Kidney tubule cell (primary cell): ENCODE results near the gene POGZ.

Source experiments
- DNase-seq: peaks from one replicate; pipeline ENCODE4 v3.0.0-alpha.2; 2018; ENCODE audit warnings: low spot score

Gene POGZ

DNA sequence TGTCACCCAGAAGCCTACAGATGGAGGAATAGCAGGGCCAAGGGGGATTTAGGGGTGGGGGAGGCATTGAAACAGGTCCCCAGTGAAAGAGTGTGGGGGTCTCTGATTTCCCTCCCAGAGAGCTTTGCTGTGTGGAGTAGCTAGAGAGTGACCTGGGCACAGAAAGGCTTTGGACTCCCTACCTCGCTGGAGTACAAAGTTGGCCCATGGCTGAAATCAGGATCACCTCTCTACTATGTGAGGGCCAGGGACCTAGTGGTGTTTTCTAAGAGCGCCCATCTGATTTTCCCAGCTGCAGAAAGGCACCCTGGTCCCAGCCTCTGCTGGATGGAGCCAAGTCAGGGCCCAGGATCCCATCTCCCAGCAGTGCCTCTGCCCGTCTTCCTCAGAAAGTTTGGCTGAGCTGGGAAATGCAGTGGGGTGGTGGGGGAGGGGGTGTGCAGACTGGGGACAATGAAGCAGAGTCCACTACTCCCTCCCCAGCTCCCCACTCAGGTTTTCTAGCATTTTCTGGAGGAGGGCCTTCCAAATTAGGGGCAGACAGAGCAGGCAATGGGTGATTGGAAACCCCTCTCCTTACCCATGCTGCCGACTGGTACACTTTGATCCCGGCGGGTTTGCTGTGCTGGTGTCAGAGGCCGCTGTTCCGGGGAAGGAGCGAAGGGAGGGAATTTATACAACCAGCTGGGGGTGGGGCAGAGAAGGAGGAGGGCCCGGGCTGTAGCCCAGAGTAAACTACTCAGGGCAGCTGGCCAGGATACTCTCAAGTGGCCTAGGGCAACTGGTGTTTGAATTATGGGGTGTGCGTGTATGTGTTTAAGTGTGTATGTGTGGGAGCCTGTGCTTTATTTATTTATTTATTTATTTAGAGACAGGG, 87.0 kb downstream of the POGZ start, which contains the start of gene SELENBP1:
TSS of gene SELENBP1 (minus strand) at position 648 of the 877 bp plus-strand sequence. CDS start at position 584, 64 bp downstream.
- peak; percentile 45 for DNase-seq

DNA sequence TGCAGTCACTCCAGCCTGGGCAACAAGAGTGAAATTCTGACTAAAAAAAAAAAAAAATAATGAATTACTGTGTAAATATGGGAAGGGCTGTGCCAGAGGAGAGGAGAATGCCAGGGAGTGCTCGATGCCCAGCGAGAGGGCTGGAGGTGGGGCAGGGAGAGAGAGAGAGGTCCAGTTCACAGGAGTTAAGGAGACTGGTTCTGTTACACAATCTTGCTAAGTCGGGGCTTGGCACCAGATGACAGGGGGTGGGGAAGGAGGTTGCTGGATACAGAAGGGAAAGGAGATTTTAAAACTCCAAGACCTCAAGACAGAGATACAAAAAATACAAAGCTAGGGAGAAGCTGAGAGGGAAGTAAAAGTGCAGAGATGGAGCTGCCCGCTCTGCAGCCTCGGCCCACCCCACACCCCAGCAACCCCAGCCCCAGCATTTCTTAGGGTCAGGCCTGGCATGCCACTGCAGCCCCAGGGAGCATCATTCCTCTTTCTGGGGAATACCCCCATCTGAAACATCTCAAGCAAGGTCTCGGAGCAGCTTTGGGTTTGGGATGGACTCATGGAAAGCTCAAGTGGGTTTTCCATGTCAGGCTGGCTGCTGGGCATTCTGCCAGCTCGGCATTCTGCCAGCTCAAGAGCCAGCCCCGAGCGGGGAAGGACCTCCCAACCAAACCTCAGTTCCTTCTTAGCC, 87.8 kb downstream of the POGZ start:
- DNase-seq, result peak; percentile 44

DNA sequence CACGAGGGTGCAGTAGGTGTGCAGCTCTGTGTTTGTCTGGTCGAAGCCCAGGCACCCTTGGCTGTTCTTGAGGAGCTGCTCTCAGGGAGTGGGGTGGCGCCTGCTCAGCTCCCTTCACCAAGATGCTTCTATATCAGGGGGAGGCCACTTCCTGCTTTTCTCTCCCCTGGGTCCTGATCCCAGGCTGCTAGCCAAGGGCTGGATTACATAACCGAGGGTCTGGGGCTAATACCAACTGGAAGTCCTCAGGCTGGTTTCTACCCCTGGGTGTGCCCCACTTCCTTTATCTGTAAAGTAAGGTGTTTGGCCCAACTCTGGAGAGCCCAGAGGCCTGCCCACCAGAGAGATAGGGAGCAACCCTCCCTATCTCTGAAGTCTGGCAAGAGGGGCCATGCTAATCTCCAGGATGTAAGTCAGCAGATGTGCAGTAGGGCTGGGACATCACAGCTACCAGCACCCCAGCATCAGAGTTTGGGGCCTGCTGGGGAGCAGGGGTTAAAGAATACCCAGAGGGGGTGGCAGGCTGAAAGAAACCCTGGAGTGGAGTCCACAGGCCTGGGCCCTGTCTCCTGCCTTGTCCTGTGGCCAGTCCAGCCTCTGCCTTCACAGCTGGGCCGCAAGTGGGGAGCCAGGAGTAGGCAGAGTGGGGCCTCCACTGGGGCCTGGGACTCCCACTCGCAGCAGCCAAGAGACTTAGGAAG, 88.9 kb downstream of the POGZ start:
- DNase-seq, result no peak

DNA sequence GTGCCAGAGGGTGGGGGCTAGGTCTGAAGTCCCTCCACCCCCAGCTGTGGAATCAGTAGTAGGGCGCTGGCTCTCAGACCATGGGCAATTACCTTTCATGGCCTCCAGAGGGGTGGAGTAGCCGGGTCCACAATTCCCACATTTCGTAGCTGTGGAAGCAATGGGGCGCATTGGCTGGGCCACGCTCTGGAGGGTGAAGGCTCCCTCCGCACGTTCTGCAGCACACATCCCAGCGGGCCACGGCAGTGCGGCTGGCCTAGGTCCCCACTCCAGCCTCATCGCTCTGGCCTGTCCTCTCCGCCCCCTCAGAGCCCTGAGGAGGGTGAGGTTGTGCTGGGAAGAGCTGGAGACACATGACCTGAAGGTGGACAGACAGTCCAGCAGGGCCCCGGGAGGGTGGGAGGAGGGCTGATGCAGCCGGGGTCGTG, 89.7 kb downstream of the POGZ start:
- DNase-seq, result no peak

DNA sequence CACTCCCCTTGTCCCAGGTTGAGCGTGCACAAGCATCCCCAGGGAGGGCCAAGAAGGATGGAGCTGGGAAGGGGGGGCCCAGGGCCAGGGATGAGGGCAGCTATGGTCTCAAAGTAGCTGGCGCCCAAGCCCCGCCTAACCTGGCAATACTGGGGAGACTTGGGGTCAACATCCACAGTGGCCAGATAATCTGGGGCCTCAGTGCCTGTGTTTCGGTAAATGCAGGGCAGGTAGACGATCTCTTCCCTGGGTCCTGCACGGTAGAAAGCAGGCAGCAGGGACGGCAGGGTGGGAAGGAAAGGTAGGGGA, 90.0 kb downstream of the POGZ start:
- no peak for DNase-seq

DNA sequence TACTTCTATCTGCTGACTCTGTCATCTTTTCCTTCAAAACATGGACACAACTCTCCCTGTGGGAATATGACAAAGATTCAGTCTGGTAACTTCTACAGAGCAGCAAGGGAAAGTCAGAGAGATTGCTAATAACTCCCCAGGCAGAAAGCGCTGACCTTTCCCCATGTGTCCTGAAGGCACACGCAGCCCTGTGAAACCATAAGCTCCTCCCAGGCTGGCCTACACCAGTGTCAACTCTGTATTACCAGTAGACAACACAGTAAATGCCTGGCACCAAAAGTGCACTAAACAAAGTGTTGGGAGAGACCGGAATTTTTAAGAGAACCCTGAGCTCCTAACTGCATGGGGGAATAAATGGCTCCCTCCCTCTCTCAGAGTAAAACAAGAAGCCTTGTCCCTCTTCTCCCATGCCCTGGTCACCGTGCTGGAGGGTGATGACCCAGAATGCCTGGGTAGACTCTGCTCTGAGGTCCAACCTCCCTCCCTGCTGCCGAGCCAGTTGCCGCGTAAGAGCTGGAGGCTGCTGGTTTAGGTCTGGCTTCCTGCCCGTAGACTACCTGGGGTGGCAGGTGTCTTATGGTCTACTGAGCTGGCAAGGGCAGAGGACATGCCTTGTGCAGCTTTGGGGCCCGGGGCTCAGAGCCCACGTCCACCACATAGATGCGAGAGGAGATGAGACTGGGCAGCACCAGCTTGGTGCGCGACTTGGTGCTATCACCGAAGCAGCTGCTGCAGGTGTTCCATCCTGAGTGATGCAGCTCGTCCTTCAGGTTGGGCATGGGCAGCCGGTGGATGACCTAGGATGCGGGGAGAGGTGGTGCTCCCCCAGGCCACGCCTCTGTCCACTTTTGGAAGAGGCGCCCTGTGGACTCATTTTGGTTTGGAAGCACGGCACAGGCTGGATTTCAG, 90.6 kb downstream of the POGZ start:
- no peak for DNase-seq

DNA sequence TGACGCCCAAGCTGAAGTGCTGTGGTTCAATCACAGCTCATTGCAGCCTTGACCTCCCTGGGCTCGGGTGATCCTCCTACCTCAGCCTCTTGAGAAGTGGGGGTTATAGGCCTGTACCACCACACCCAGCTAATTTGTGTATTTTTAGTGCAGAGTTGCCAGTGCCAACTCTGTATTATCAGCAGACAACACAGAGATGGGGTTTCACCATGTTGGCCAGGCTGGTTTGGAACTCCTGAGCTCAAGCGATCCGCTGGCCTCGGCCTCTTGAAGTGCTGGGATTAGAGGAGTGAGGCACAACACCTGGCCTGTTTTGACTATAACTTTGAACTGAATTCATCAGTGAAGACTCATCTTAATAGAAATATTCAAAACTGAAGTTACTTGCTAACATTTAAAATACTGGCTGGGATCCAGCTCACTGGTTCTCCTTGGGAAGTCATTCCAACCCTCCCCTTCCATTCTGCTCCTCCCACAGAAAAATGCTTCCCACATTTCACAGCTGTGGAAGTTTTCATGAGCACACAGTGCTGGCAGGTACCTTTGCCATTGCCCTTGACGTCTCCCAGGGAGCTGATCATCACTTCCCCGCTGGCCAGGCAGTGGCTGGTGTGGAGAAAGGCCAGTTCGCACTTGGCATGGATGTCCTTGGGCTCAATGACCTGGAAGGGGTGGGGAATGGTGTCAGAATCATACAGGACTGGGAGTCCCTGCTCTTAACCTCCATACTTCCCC, 91.5 kb downstream of the POGZ start:
- no peak for DNase-seq

DNA sequence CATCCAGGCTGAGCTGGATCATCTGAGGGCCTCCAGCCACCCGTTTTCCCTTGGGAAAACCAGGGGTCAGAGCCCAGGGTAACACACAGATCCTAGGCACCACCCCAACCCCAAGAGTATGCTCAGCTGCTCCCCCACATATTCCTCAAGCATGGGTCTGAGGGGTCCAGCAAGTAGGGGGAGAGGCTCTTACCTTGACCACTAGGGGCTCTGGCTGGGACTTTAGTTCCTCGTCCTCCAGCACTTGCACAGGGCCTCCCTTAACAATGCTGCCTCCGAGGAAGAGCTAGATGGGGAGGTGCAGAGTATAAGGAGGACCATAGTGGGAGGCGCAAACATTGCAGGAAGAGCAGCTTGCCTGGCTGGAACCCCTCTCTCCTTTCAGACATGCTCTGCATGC, 94.3 kb downstream of the POGZ start:
- DNase-seq, result no peak

DNA sequence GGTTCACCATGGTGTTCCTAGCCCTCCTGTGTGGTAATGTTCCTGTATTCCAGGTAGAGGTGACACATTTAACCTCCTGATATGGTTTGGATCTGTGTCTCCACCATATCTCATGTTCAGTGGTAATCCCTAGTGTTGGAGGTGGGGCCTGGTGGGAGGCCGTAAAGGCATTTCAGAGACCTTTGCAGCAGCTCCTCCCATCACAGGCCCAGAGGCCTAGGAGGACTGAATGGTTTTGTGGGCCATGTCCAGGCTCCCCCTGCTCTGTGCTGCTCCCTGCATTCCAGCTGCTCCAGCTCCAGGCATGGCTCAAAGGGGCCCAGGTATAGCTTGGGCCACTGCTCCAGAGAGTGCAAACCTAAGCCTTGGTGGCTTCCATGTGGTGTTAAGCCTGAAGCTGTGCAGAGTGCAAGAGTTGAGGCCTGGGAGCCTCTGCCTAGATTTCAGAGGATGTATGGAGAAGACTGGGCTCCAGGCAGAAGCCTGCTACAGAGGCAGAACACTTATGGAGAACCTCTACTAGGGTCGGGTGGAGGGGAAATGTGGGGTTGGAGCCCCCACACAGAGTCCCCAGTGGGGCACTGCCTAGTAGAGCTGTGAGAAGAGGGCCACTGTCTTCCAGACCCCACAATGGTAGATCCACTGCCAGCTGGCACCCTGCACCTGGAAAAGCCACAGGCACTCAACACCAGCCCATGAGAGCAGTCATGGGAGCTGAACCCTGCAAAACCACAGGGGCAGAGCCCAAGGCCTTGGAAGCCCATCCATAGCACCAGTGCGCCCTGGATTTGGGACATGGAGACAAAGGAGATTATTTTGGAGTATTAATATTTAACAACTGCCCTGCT, 96.8 kb downstream of the POGZ start:
- no peak for DNase-seq

DNA sequence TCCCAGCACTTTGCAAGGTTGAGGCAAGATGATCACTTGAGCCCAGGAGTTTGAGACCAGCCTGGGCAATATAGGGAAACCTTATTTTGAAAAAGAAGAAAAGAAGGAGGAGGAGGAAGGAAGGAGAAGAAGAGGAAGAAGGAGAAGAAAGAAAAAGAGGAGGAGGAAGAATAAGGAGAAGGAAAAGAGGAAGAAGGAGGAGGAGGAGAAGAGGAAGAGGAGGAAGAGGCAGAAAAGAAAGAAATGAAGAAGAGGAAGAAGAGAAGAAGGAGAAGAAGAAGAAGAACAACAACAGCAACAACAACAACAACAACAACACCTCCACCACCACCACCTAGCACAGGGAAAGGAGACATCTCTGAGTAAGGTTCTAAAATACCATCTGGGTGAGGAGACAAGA, 97.4 kb downstream of the POGZ start:
- DNase-seq, result no peak

DNA sequence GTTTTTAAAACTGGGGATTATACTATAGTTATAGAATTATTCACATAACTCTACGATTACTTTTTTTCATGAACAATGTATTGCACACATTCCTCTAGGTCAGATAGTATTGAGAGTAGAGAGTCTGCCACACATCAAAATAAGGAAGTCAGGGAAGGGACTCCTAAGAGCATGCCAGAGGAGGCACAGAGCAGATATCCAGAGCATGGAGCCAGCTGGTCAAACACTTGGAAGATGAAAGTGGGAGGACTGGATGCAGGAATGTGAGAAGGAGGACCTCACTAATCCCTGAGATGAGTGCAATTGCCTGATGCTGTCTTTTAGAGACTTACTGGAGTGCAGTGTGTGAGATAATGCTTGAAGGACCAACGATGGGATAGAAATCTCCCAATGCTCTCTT, 102.6 kb downstream of the POGZ start:
- no peak for DNase-seq
